SHP77 (cell line): ENCODE data around the gene FGF4.

ENCODE experiments used
- DNase-seq, 2 experiments: peaks; one replicate each; lab custom pipeline; 2025; lab: John Stamatoyannopoulos, UW

The FGF4 gene, protein sequence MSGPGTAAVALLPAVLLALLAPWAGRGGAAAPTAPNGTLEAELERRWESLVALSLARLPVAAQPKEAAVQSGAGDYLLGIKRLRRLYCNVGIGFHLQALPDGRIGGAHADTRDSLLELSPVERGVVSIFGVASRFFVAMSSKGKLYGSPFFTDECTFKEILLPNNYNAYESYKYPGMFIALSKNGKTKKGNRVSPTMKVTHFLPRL

GRCh38 chr11:69775163-69775755, at the start of gene FGF4:
FGF4 (minus strand) TSS chr11:69775341; CDS start chr11:69775084, 257 bp downstream.
- DNase-seq, result no peak

DNA sequence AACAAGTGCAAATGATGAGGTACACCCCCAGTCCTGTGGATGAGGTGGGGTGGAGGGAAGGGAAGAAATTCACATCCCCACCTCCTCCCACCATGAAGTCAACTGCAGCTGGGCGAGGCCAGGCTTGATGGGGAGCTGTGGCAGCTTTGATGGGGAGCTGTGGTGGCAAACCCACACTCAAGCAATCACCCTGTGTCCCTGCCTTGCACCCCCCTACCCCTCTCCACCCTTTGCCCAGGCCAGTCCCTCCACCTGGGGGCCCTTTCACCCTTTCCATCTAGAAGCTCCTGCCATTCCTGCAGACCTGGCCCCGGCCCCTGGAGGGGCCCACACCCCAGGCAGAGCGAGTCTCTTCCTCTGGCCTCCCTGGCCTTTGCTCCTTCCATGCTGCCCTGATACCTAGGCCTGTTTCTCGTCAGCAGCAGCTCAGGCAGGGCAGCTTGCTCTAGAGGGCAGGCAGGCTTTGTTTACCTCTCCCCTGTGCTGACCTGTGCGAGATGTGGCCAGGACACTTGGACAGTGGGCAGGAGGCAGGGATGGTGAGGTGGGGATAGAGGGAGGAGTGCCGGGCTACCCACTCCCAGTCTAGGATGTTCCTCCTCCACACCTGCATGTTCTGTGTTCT, 48.6 kb upstream of the FGF4 start:
- DNase-seq, result no peak

DNA sequence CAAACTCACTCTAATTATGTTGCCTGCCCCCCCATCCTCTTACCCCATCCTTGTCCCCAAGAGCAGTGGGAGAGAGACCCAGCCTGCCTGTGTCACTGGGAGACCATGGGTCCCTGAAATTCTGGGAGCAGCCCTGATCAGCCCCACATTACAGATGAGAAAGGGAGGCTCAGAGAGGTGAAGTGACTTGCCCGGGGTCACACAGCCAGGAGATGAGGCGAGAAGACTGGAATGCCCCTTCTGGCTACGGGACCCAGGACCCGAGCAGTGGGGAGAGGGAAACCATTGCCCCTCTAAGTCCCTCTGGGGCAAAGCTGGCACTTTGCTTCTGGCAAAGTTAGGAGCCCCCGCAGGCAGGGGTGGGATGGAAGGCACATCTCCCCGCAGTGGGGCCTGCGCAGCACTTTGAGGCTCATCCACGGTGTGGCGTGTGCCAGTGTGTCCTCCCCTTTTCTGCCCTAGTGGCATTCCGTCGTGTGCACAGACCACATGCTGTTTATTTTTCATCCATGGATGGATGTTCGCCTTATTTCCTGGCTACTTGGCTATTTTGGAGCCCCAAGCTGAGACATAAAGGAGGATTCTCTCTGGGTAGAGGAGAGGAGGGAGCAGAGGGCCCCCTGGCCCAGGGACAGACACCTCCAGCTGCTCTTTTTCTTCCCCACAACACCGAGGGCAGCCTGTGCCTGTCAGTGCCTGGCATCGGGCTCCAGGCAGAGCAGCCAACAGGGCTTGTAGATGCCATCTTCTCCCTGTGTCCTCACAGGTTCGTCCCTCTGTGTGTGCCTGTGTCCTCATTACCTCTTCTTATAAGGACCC, 47.7 kb upstream of the FGF4 start:
- DNase-seq, result no peak

- DNase-seq, result no peak
Measured at GRCh38 chr11:69821511-69822040, 46.4 kb upstream of the FGF4 start.

DNA sequence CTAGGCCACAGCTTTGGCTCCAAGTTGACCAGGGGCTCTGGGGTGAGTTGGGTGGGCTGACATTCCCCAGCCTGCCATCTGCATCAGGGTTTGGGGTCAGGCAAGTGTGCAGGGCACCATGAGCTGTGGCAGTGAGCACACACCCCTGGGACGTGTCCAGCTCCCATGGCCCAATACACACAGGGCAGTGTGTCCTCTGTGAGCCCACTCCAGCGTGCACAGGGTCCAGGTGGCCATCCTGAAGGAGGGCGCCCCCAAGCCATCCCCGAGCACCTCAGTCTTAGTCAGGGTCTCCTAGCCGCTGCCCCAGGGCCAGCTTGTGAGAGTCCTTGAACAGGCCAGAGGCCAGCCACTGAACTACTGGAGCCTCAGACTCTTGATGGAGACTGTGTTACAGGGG, 45.3 kb upstream of the FGF4 start:
- no peak for DNase-seq

- no peak for DNase-seq
Measured at GRCh38 chr11:69819541-69820070, 44.5 kb upstream of the FGF4 start.

GRCh38 chr11:69818603-69819441, 43.7 kb upstream of the FGF4 start, which contains the start of gene FGF3:
FGF3 (minus strand) TSS chr11:69819416; CDS start chr11:69818933, 483 bp downstream.
- no peak for DNase-seq

GRCh38 chr11:69818231-69818602, 43.1 kb upstream of the FGF4 start:
- no peak for DNase-seq

DNA sequence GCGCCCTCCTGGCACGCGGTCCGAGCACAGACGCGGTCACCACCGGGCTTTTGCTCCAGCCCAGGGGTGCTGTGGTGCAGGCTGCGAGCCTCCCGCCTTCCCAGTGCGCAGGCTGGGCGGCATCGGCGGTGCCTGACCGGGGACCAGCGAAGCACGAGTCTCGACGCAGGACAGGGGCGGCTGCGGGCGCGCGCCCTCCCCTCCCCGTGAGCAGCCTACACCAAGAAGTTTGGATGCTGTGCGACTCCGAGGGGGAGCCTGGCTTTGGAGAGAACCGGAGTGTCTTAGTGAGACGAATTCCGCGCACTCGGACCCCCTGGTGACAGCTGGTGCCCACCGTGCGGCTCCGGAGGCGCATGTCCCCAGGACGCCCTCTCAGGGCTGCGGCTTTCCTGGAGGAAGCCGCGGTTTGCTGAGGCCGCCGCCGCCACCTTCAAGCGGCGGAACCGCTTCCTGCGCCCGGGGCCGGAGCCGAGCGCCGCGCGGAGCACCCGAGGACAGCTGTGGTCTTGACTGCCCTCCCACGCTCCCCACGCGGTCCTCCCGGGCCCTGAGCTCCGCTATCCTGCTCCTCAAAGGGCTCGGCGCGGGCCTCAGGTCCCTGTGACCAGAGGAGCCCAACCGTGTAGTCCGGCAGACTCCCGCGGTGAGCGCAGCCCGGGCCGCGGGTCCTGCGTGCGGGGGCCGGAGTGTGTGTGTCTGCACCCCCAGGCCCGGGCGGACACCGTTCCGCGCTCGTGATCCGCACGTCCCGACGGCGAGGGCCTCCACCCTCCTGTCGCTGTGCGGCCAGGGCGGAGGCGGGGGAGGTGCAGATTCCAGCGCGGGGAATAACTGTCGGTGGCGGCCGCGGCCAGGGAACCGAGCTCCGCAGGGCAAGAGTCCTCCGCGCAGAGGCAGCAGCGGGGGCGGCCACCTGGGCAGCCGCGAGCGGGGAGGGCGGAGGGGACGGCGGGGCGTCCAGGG, 42.4 kb upstream of the FGF4 start:
- no peak for DNase-seq

DNA sequence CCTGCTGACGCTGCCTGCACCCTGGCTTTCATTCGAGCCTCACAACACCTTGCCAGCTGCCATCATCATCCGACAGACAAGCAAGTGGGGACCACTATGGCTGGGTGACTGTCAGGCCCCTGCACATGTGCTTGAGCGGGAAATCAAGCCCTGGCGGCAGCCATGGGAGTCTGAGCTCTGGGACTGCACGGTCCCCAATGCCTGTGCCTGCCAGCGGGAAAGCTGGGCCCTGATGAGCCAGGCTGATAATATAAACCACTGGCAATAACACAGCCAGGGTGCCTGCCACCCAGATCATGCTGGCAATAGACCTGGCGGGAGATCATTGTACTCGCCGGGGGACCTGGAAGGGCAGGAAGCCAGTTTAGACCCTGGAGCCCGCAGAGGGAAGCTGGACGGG, 41.5 kb upstream of the FGF4 start:
- DNase-seq, result no peak

- DNase-seq, result no peak
Measured at GRCh38 chr11:69815973-69816372, 40.8 kb upstream of the FGF4 start.

GRCh38 chr11:69814902-69815301, 39.8 kb upstream of the FGF4 start:
- DNase-seq, result no peak

GRCh38 chr11:69814411-69814810, 39.3 kb upstream of the FGF4 start:
- no peak for DNase-seq

- DNase-seq, result no peak
Measured at GRCh38 chr11:69813839-69814238, 38.7 kb upstream of the FGF4 start.

DNA sequence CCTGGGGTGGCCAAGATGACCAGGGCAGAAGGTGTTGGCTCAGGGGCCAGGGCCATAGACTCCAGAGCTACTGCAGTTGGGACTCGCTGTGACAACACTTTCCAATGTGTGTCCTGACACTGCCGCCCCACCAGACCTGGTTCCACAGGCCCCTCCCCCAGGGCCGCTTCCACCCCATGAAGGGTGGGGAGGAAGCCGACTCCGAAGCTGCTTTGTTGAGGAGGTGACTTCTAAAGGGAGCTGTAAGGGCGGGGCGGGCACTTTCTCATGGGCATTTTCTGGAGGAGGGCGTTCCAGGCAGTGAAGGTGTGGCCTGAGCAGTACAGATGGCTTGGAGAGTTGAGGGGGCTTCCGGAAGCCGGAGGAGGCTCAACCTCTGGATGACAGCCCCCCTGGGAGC, 37.8 kb upstream of the FGF4 start:
- DNase-seq, result no peak

GRCh38 chr11:69812256-69812655, 37.1 kb upstream of the FGF4 start:
- no peak for DNase-seq

- no peak for DNase-seq
Measured at GRCh38 chr11:69811431-69811830, 36.3 kb upstream of the FGF4 start.

- DNase-seq, result no peak
Measured at GRCh38 chr11:69810289-69811118, 35.4 kb upstream of the FGF4 start.

- peak; percentile 51 to 72 for DNase-seq
Measured at GRCh38 chr11:69808667-69809086, 33.5 kb upstream of the FGF4 start.
